Esophagus squamous epithelium (tissue), 5 donors: Measurements from ENCODE around the gene FAM98C. TPM values are rescaled to one million over a fixed set of nuclear protein-coding genes. Genes with fewer than 3 reads are reported as not detected.

ENCODE experiments used
- DNase-seq: peaks from one replicate; lab custom pipeline; 2025; lab: John Stamatoyannopoulos, UW
- H3K27ac ChIP-seq, 4 donors: fragments of 200-600 bp; sonication (generic); one replicate each; pipeline ENCODE4 v1.5.1; 2016 to 2019; ENCODE audit warnings: mild to moderate bottlenecking in 1 of 4
- H3K27me3 ChIP-seq, 4 donors: fragments of 200-600 bp; sonication (generic); 1 replicate in 3 of 4; 2 replicates in 1 of 4; pipeline versions ENCODE4 v1.5.1 to v1.6.0; 2017 to 2021; ENCODE audit warnings: antibody characterized with exemption in 1 of 4
- H3K36me3 ChIP-seq, 3 donors: fragments of 200-600 bp; sonication (generic); one replicate each; pipeline ENCODE4 v1.5.1; 2016 to 2019
- H3K4me1 ChIP-seq, 3 donors: fragments of 200-600 bp; sonication (generic); one replicate each; pipeline ENCODE4 v1.5.1; 2017 to 2019
- H3K4me3 ChIP-seq, 4 donors: fragments of 200-600 bp; sonication (generic); 1 replicate in 3 of 4; 2 replicates in 1 of 4; pipeline ENCODE4 v1.5.1; 2016 to 2019; ENCODE audit warnings: mild to moderate bottlenecking in 2 of 4, moderate library complexity in 1 of 4
- H3K9me3 ChIP-seq, 3 donors: fragments of 200-600 bp; sonication (generic); one replicate each; pipeline ENCODE4 v1.5.1; 2016 to 2019
- POLR2A ChIP-seq, 4 donors: fragments of 450-650 bp; IDR thresholded peaks; one replicate each; pipeline ENCODE4 v1.6.1; 2017; ENCODE audit warnings: antibody characterized with exemption in 4 of 4, mild to moderate bottlenecking in 4 of 4, moderate library complexity in 3 of 4
- WGBS, 2 donors: methylation state at CpG; one replicate each; pipeline ENCODE4 v1.1.5; 2018; 5-methylcytosine and 5-hydroxymethylcytosine counted together
- intact Hi-C: fragments of 100-400 bp; cut with DNase I; formaldehyde crosslinking; loops from one replicate; pipeline ENCODE4 v1.15.0; 2022
- total RNA-seq, 4 donors: library from RNA; depleted of rRNA; stranded (reverse); fragments of >200 nt; gene quantifications; one replicate each; pipeline ENCODE4 v1.1.0, GENCODE V29; 2016
- TF ChIP-seq, protein P1 (sequence below), 6 experiments: fragments of 450-650 bp in 4 of 6; fragments of 200-600 bp in 2 of 6; sonication (generic) in 2 of 6; IDR thresholded peaks; one replicate each; pipeline ENCODE4 v1.5.1; 2016 to 2019; ENCODE audit warnings: antibody characterized with exemption in 6 of 6, mild to moderate bottlenecking in 4 of 6, moderate library complexity in 4 of 6
- donor health status: DM: yes; HTN: yes; CAD: no.

FAM98C gene
- total RNA-seq, 4 donors from 2014 or later: 14.4 to 40.0 (median 21.2) TPM

DNA sequence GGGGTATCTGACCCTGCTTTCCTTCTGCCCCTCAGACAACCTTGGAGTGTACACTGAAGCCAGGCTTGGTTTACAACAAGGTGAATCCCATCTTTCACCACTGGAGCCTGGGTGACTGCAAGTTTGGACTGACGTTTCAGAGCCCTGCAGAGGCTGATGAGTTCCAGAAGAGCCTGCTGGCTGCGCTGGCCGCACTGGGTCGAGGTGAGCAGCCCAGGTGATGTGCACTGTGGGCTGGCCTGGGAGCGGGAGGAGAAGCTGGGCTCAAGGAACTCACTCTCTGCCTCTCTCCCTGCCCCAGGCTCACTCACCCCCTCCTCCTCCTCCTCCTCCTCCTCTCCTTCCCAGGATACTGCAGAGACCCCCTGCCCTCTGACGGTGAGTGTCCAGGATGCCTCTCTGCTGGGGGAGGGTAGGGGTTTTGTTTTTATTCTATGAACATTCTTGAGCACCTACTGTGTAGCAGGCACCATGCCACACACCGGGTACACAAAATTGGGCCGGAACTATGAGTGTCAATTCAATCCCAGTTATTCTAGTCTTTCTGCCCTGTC, 10.9 kb upstream of the FAM98C start:
- Histone ChIP-seq H3K9me3 (no peaks in the 10 kb centered on the region), H3K36me3 (no peaks in the 10 kb centered on the region), H3K4me3 (no peak overlapping the region), H3K27me3 (peaks cover 0 to 69% (median 0%) of the 10 kb centered on the region in 4 donors), H3K4me1 (peaks cover 24 to 57% (median 30%) of the 10 kb centered on the region in 3 donors), H3K27ac (no peak overlapping the region)
- DNase-seq: no peak
- WGBS, 2 donors: 49 to 56% methylated on average over 6 to 7 of the region's 8 CpGs
- intact Hi-C loops: no loop called here
- TF ChIP-seq POLR2A (IDR thresholded peaks at IDR 0.05): no peak
- TF ChIP-seq, protein P1, sequence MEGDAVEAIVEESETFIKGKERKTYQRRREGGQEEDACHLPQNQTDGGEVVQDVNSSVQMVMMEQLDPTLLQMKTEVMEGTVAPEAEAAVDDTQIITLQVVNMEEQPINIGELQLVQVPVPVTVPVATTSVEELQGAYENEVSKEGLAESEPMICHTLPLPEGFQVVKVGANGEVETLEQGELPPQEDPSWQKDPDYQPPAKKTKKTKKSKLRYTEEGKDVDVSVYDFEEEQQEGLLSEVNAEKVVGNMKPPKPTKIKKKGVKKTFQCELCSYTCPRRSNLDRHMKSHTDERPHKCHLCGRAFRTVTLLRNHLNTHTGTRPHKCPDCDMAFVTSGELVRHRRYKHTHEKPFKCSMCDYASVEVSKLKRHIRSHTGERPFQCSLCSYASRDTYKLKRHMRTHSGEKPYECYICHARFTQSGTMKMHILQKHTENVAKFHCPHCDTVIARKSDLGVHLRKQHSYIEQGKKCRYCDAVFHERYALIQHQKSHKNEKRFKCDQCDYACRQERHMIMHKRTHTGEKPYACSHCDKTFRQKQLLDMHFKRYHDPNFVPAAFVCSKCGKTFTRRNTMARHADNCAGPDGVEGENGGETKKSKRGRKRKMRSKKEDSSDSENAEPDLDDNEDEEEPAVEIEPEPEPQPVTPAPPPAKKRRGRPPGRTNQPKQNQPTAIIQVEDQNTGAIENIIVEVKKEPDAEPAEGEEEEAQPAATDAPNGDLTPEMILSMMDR (IDR thresholded peaks at IDR 0.05): no peak

DNA sequence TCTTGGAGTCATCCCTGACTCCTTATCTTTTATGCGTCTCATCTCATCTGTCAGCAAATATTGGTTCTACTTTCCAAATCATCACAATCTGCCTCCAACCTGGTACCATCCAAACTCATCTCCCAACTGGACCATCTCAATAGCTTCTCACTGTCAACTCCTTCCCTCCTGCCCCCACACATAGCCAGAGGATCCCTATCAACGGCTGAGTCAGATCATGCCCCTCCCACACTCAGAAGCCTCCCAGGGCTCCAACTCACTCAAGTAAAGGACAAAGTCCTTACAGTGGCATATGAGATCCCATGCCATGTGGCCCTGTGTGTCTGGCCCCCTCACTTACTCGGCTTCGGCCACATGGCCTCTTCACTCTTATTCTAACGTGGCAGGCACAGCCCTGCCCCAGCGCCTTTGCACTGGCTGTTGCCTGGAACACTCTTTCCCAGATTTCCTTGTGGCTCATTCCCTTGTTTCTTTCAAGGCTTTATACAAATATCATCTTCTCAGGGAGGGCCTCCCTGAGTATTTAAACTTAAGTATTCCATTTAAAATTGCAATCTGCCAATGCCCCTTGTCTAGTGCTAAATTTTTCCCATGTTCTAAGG, 10.1 kb upstream of the FAM98C start:
- Histone ChIP-seq H3K27ac (no peak overlapping the region), H3K4me3 (no peak overlapping the region), H3K36me3 (no peaks in the 10 kb centered on the region), H3K4me1 (peaks cover 19 to 49% (median 22%) of the 10 kb centered on the region in 3 donors), H3K27me3 (peaks cover 0 to 69% (median 0%) of the 10 kb centered on the region in 4 donors), H3K9me3 (no peaks in the 10 kb centered on the region)
- WGBS, 2 donors: 71 to 73% methylated on average over 6 of the region's 6 CpGs
- TF ChIP-seq POLR2A (IDR thresholded peaks at IDR 0.05): no peak
- TF ChIP-seq, protein P1 (IDR thresholded peaks at IDR 0.05): no peak
- intact Hi-C loops: no loop called here
- DNase-seq: no peak

DNA sequence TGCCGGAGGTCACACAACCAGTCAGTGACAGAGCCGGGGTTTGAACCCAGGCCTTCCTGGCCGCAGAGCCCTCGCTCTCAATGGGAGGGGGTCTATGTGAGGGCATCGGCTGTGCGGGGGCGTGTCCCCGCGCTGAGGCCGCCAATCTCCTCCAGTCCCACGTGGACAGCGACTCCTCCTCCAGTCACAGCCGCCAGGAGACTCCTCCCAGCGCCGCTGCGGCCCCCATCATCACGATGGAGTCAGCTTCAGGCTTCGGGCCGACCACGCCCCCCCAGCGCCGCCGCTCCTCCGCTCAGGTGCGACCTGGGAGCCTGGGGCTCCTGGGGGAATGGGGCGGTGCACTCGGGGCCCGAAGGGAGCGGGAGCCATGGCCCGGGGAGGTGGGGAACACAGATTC, 8.4 kb upstream of the FAM98C start:
- intact Hi-C loops: no loop called here
- WGBS, 2 donors: 15 to 44% methylated on average over 2 to 7 of the region's 30 CpGs
- TF ChIP-seq POLR2A (IDR thresholded peaks at IDR 0.05): peak in 1 of 4 donors; percentile 16
- TF ChIP-seq, protein P1 (IDR thresholded peaks at IDR 0.05): no peak
- peaks cover 0 to 70% (median 0%) of the 10 kb centered on the region in 4 donors for H3K27me3 ChIP-seq
- H3K4me1 ChIP-seq: peaks cover 5 to 32% (median 6%) of the 10 kb centered on the region in 3 donors
- peak overlapping the region in 3 of 4 donors; percentile 33 to 60 (median 50) for H3K4me3 ChIP-seq
- no peak overlapping the region for H3K27ac ChIP-seq
- DNase-seq: no peak
- no peaks in the 10 kb centered on the region for H3K36me3 ChIP-seq
- no peaks in the 10 kb centered on the region for H3K9me3 ChIP-seq

DNA sequence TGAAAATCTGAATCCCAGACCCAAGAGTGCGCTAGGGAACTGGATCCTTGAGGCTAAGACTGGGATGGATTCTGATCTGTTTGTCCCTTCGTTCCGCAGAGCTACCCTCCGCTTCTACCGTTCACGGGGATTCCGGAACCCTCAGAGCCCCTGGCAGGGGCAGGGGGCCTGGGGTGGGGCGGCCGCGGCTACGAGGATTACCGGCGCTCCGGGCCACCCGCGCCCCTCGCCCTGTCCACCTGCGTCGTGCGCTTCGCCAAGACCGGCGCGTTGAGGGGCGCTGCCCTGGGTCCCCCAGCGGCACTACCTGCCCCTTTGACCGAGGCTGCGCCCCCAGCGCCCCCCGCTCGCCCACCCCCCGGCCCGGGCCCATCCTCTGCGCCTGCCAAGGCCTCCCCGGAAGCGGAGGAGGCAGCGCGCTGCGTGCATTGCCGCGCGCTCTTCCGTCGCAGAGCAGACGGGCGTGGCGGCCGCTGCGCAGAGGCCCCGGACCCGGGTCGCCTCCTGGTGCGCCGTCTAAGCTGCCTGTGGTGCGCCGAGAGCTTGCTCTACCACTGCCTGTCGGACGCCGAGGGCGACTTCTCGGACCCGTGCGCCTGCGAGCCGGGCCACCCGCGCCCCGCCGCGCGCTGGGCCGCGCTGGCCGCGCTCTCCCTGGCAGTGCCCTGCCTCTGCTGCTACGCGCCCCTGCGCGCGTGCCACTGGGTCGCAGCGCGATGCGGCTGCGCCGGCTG, 7.3 kb upstream of the FAM98C start:
- H3K9me3 ChIP-seq: no peaks in the 10 kb centered on the region
- peak overlapping the region in 3 of 4 donors; percentile 12 to 55 (median 38) for H3K27ac ChIP-seq
- H3K36me3 ChIP-seq: no peaks in the 10 kb centered on the region
- peaks cover 4 to 25% (median 4%) of the 10 kb centered on the region in 3 donors for H3K4me1 ChIP-seq
- intact Hi-C loops: no loop called here
- peak in 1 of 4 donors; percentile 32 for TF ChIP-seq POLR2A (IDR thresholded peaks at IDR 0.05)
- TF ChIP-seq, protein P1 (IDR thresholded peaks at IDR 0.05): no peak
- no peak for DNase-seq
- peaks cover 0 to 73% (median 2%) of the 10 kb centered on the region in 4 donors for H3K27me3 ChIP-seq
- WGBS, 2 donors: 23 to 29% methylated on average over 13 to 26 of the region's 86 CpGs
- peak overlapping the region; percentile 30 to 60 (median 42) for H3K4me3 ChIP-seq

DNA sequence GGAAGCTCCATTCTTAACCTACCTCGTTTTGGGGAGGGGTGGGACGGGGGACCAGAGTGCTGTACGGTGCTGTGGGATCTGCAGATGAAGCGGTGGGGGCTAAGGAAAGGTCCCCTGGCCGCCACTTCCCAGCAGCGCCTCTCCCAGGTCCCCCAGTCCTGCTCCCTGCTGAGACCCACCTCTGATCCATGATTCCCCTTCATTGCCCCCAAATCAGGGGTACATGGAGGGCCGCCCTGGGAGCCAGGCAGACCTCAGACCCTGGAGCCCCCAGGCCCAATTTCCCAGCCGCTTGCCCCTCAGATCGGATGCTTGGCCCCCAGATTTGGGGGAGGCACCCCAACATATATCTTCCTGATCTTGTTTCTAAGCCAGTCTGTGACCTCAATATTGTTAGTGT, 3.8 kb upstream of the FAM98C start:
- intact Hi-C loops: no loop called here
- Histone ChIP-seq H3K4me1 (peaks cover 7 to 36% (median 14%) of the 10 kb centered on the region in 3 donors), H3K9me3 (no peaks in the 10 kb centered on the region), H3K4me3 (no peak overlapping the region), H3K27ac (no peak overlapping the region), H3K27me3 (peaks cover 0 to 69% (median 2%) of the 10 kb centered on the region in 4 donors), H3K36me3 (no peaks in the 10 kb centered on the region)
- TF ChIP-seq POLR2A (IDR thresholded peaks at IDR 0.05): no peak
- TF ChIP-seq, protein P1 (IDR thresholded peaks at IDR 0.05): no peak
- 62 to 82% methylated on average over 4 to 5 of the region's 9 CpGs for WGBS, 2 donors
- DNase-seq: no peak
